GM23338 (cell line): ENCODE measurements around the gene PLXNC1.

Experiments used
- CREB1 ChIP-seq: fragments of 250-450 bp; sonication (Bioruptor Pico); IDR thresholded peaks from 2 replicates; pipeline ENCODE4 v1.5.0; 2020; ENCODE audit warnings: low read depth, mild to moderate bottlenecking, moderate library complexity
- CTCF ChIP-seq, 2 experiments: fragments of 200-600 bp in 1 of 2; sonication (generic) in 1 of 2; conservative IDR thresholded peaks; 2 replicates each; pipeline versions ENCODE4 v1.5.1 to v1.6.1; 2016 to 2017; ENCODE audit warnings: antibody characterized with exemption in 2 of 2, low read depth in 2 of 2, mild to moderate bottlenecking in 2 of 2, moderate library complexity in 1 of 2
- ETS1 ChIP-seq: IDR thresholded peaks from 2 replicates; pipeline ENCODE4 v1.6.1; 2016; ENCODE audit warnings: antibody characterized with exemption
- EZH2 ChIP-seq: fragments of 200-600 bp; sonication (generic); IDR thresholded peaks from one replicate; pipeline ENCODE4 v1.8.0; 2017; ENCODE audit warnings: antibody characterized with exemption, mild to moderate bottlenecking, low read depth; ENCODE audit not compliant: unreplicated experiment
- EZH2phosphoT487 ChIP-seq: fragments of 200-600 bp; sonication (generic); IDR thresholded peaks from one replicate; pipeline ENCODE4 v1.8.1; 2018; ENCODE audit warnings: antibody characterized with exemption; ENCODE audit not compliant: unreplicated experiment
- JUNB ChIP-seq: IDR thresholded peaks from one replicate; pipeline ENCODE4 v1.6.1; 2016; ENCODE audit warnings: antibody characterized with exemption; ENCODE audit not compliant: unreplicated experiment
- NANOG ChIP-seq: IDR thresholded peaks from 2 replicates; pipeline ENCODE4 v1.6.1; 2016; ENCODE audit warnings: antibody characterized with exemption, borderline replicate concordance
- POLR2AphosphoS5 ChIP-seq: IDR thresholded peaks from 2 replicates; pipeline ENCODE4 v1.6.1; 2016; ENCODE audit warnings: antibody characterized with exemption, low read depth
- REST ChIP-seq: IDR thresholded peaks from one replicate; pipeline ENCODE4 v1.6.1; 2018; ENCODE audit warnings: antibody characterized with exemption; ENCODE audit not compliant: unreplicated experiment
- STAT1 ChIP-seq: IDR thresholded peaks from one replicate; pipeline ENCODE4 v1.6.1; 2016; ENCODE audit warnings: antibody characterized with exemption; ENCODE audit not compliant: unreplicated experiment
- ZNF114 ChIP-seq: fragments of 250-450 bp; sonication (Bioruptor Pico); IDR thresholded peaks from 2 replicates; pipeline ENCODE4 v1.5.0; 2020; ENCODE audit warnings: mild to moderate bottlenecking, moderate library complexity
- ZNF331 ChIP-seq: fragments of 250-450 bp; sonication (Bioruptor Pico); IDR thresholded peaks from 2 replicates; pipeline ENCODE4 v1.5.0; 2020; ENCODE audit warnings: low read depth, mild to moderate bottlenecking, moderate library complexity
- ZNF462 ChIP-seq: fragments of 250-450 bp; sonication (Bioruptor Pico); IDR thresholded peaks from 2 replicates; pipeline ENCODE4 v1.5.0; 2020; ENCODE audit warnings: mild to moderate bottlenecking, moderate library complexity

- TF ChIP-seq CTCF (conservative IDR thresholded peaks at IDR 0.05; ENCODE audit: low read depth in 2 of 2), result no peak
- no peak for TF ChIP-seq REST
- TF ChIP-seq EZH2, result no peak
- TF ChIP-seq EZH2phosphoT487, result no peak
- no peak for TF ChIP-seq ETS1
- no peak for TF ChIP-seq POLR2AphosphoS5
- TF ChIP-seq ZNF331 (CRISPR knock-in tag), result no peak
- no peak for TF ChIP-seq CREB1 (CRISPR knock-in tag)
- no peak for TF ChIP-seq JUNB
- no peak for TF ChIP-seq STAT1
- TF ChIP-seq ZNF114 (CRISPR knock-in tag), result no peak
- TF ChIP-seq NANOG, result no peak
- TF ChIP-seq ZNF462, result no peak
These were observed 72.4 kb downstream of the PLXNC1 start for GRCh38 chr12:94220804-94221203.
